Panc1 (cell line): ENCODE measurements around the gene MPRIP. TPM values are rescaled to one million over a fixed set of nuclear protein-coding genes. Genes with fewer than 3 reads are reported as not detected.

Experiments used
- ATAC-seq: fragments of 200-7000 bp; cut with Tn5 transposase; 2 replicates; pipeline ENCODE4 v1.9.1; 2020; ENCODE audit warnings: mild to moderate bottlenecking, moderate library complexity
- BruUV-seq: library from RNA; stranded (reverse); fragments of 400-500 nt; replicated peaks from 2 replicates; lab custom pipeline; 2021; lab: Mats Ljungman, UMichigan
- CTCF ChIA-PET: fragments of 300-600 bp; sonication (Branson Sonifier 250); formaldehyde crosslinking; loops from one replicate; lab custom pipeline; 2022; ENCODE audit warnings: antibody characterized with exemption; lab: Charles Lee
- POLR2A ChIA-PET: fragments of 300-600 bp; sonication (Branson Sonifier 250); formaldehyde crosslinking; loops from one replicate; lab custom pipeline; 2022; ENCODE audit warnings: antibody characterized with exemption; lab: Charles Lee
- DNase-seq: peaks from one replicate; pipeline ENCODE4 v3.0.0-alpha.2; 2010; ENCODE audit warnings: low read depth, low spot score
- H3K27ac ChIP-seq: 2 replicates; pipeline ENCODE4 v1.5.1; 2011; ENCODE audit warnings: mild to moderate bottlenecking, low read length, inconsistent platforms
- H3K27me3 ChIP-seq: fragments of 200-500 bp; sonication (Bioruptor generic); 2 replicates; pipeline ENCODE4 v1.6.0; 2014; ENCODE audit warnings: low read length, inconsistent platforms; ENCODE audit not compliant: control insufficient read depth, insufficient read depth
- H3K36me3 ChIP-seq: fragments of 200-500 bp; sonication (Bioruptor generic); 2 replicates; pipeline ENCODE4 v1.5.1; 2014; ENCODE audit warnings: inconsistent platforms, mild to moderate bottlenecking, low read length, moderate library complexity; ENCODE audit not compliant: control insufficient read depth, insufficient read depth
- H3K4me1 ChIP-seq: 2 replicates; pipeline ENCODE4 v1.5.1; 2011; ENCODE audit warnings: inconsistent platforms, mild to moderate bottlenecking, low read length, moderate library complexity; ENCODE audit not compliant: control insufficient read depth, insufficient read depth
- H3K4me3 ChIP-seq, 2 experiments: 2 replicates each; pipeline ENCODE4 v1.5.1; 2011 to 2012; ENCODE audit warnings: low read depth in 2 of 2, low read length in 2 of 2, mild to moderate bottlenecking in 2 of 2, inconsistent platforms in 1 of 2, moderate library complexity in 1 of 2
- H3K9me3 ChIP-seq: fragments of 200-500 bp; sonication (Bioruptor generic); 2 replicates; pipeline ENCODE4 v1.5.1; 2014; ENCODE audit warnings: low read depth, mild to moderate bottlenecking, inconsistent platforms, low read length, moderate library complexity; ENCODE audit not compliant: control insufficient read depth, insufficient read depth
- CTCF ChIP-seq: fragments of 450-650 bp; IDR thresholded peaks from 2 replicates; pipeline ENCODE4 v1.5.1; 2017; ENCODE audit warnings: mild to moderate bottlenecking
- POLR2AphosphoS5 ChIP-seq: IDR thresholded peaks from 2 replicates; pipeline ENCODE4 v1.6.1; 2012; ENCODE audit warnings: mild to moderate bottlenecking, low read depth, low read length, moderate library complexity
- REST ChIP-seq, 2 experiments: IDR thresholded peaks; 2 replicates each; pipeline ENCODE4 v1.6.1; 2011 to 2012; ENCODE audit warnings: low read depth in 2 of 2, control low read depth in 1 of 2, low read length in 1 of 2, mild to moderate bottlenecking in 1 of 2, moderate library complexity in 1 of 2; ENCODE audit not compliant: insufficient read depth in 1 of 2
- SIN3A ChIP-seq: IDR thresholded peaks from 2 replicates; pipeline ENCODE4 v1.6.1; 2012; ENCODE audit warnings: low read depth, mild to moderate bottlenecking, low read length, moderate library complexity, borderline replicate concordance; ENCODE audit not compliant: insufficient read depth
- TCF7L2 ChIP-seq: IDR thresholded peaks from 2 replicates; pipeline ENCODE4 v1.6.1; 2011; ENCODE audit warnings: mild to moderate bottlenecking, low read depth, low read length, inconsistent platforms
- in situ Hi-C: cut with HindIII; loops from 2 replicates; pipeline ENCODE4 v1.10.0; 2016; ENCODE audit warnings: low sequenced_read_pairs, low pct_unique_long_range_greater_than_20kb
- intact Hi-C: fragments of 100-400 bp; cut with micrococcal nuclease; formaldehyde crosslinking; loops from one replicate; pipeline ENCODE4 v1.10.0; 2022; ENCODE audit not compliant: unreplicated experiment
- total RNA-seq: library from RNA; stranded (reverse); gene quantifications from one replicate; pipeline ENCODE4 v1.2.1, GENCODE V29; 2021; ENCODE audit not compliant: unreplicated experiment

Gene MPRIP
- total RNA-seq, 1 experiment from 2014 or later: 155 TPM

GRCh38 chr17:17082878-17083277 is 40.6 kb downstream of the MPRIP start:
- intact Hi-C loops (no loop called here), in situ Hi-C loops (no loop called here)
- DNase-seq: no peak
- ChIA-PET POLR2A (interaction anchor here (0.6 kb wide), 1 partner anchor 217 kb away, joined by 4 read pairs; no protein-coding TSS in a partner anchor), CTCF (no interaction called here)
- no peaks in the 10 kb centered on the region for H3K4me1 ChIP-seq
- no peak for TF ChIP-seq SIN3A
- TF ChIP-seq TCF7L2: no peak
- no peak for TF ChIP-seq CTCF
- no peak for TF ChIP-seq REST (IDR thresholded peaks at IDR 0.05; ENCODE audit: insufficient read depth in 1 of 2, low read depth in 2 of 2, low read length in 1 of 2)
- TF ChIP-seq POLR2AphosphoS5: no peak
- H3K27ac ChIP-seq: no peak overlapping the region
- H3K27me3 ChIP-seq: no peaks in the 10 kb centered on the region
- BruUV-seq: no TSS peak
- no peak overlapping the region for H3K4me3 ChIP-seq
- ATAC-seq: no peak
- H3K36me3 ChIP-seq: no peaks in the 10 kb centered on the region; the same call in 1 of the 2 replicates
- H3K9me3 ChIP-seq: no peaks in the 10 kb centered on the region

DNA sequence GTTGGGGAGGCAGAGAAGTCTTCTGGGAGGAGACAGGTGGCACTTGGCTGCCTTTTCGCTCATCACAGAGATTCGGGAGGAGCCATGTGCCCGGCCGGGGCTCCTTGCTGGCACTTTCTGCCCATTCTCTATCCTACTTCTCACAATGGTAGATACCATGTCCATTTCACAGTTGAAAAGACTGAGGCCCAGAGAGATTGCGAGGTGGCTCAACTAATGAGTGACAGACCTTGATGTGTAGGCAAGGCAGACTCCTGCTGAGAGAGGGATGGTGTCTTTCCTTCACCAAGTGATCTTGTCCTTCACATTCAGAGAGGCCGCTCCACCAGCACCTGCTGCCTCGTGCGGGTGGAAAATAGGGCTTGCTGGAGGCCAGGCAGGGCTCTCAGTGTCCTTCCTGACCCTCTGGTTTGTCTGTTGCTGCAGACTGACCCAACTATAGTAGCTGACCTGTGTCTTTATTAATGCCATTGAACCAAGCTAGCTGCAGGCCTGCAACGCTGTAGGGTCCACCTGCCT is 42.1 kb downstream of the MPRIP start:
- Histone ChIP-seq H3K27me3 (no peaks in the 10 kb centered on the region), H3K36me3 (no peaks in the 10 kb centered on the region), H3K9me3 (no peaks in the 10 kb centered on the region), H3K27ac (no peak overlapping the region), H3K4me3 (no peak overlapping the region), H3K4me1 (no peaks in the 10 kb centered on the region)
- DNase-seq: no peak
- ChIA-PET POLR2A (no interaction called here), CTCF (no interaction called here)
- intact Hi-C loops: no loop called here
- no peak for ATAC-seq
- BruUV-seq: no TSS peak
- in situ Hi-C loops: no loop called here
- no peak for TF ChIP-seq TCF7L2

- CTCF ChIA-PET: no interaction called here
These were observed 42.7 kb downstream of the MPRIP start for GRCh38 chr17:17084941-17085340.

More at GRCh38 chr17:17084941-17085340, 42.7 kb downstream of the MPRIP start:
- intact Hi-C loops (no loop called here), in situ Hi-C loops (no loop called here)
- H3K27ac ChIP-seq: no peak overlapping the region
- ATAC-seq (no peak), DNase-seq (no peak)
- POLR2A ChIA-PET: no interaction called here
- H3K9me3 ChIP-seq: no peaks in the 10 kb centered on the region
- BruUV-seq: no TSS peak
- no peaks in the 10 kb centered on the region for H3K4me1 ChIP-seq
- TF ChIP-seq SIN3A: no peak
- no peak for TF ChIP-seq REST (IDR thresholded peaks at IDR 0.05; ENCODE audit: insufficient read depth in 1 of 2, low read depth in 2 of 2, low read length in 1 of 2)
- TF ChIP-seq POLR2AphosphoS5: no peak
- TF ChIP-seq CTCF: no peak
- no peak for TF ChIP-seq TCF7L2
- H3K27me3 ChIP-seq: no peaks in the 10 kb centered on the region
- no peaks in the 10 kb centered on the region for H3K36me3 ChIP-seq
- no peak overlapping the region for H3K4me3 ChIP-seq
